GM08714 (cell line): ENCODE measurements around the gene FAM131C.
A peak's percentile ranks its signal among the peaks of the same experiment; 100 is the strongest.

ENCODE experiments used
- H3K4me3 ChIP-seq: fragments of 200-500 bp; sonication (Bioruptor generic); 2 replicates; pipeline ENCODE4 v1.5.1; 2014; ENCODE audit warnings: mild to moderate bottlenecking, low read length, inconsistent platforms
- ZNF274 ChIP-seq: IDR thresholded peaks from 2 replicates; pipeline ENCODE4 v1.6.1; 2012; ENCODE audit warnings: mild to moderate bottlenecking, low read depth, low read length

FAM131C gene

DNA sequence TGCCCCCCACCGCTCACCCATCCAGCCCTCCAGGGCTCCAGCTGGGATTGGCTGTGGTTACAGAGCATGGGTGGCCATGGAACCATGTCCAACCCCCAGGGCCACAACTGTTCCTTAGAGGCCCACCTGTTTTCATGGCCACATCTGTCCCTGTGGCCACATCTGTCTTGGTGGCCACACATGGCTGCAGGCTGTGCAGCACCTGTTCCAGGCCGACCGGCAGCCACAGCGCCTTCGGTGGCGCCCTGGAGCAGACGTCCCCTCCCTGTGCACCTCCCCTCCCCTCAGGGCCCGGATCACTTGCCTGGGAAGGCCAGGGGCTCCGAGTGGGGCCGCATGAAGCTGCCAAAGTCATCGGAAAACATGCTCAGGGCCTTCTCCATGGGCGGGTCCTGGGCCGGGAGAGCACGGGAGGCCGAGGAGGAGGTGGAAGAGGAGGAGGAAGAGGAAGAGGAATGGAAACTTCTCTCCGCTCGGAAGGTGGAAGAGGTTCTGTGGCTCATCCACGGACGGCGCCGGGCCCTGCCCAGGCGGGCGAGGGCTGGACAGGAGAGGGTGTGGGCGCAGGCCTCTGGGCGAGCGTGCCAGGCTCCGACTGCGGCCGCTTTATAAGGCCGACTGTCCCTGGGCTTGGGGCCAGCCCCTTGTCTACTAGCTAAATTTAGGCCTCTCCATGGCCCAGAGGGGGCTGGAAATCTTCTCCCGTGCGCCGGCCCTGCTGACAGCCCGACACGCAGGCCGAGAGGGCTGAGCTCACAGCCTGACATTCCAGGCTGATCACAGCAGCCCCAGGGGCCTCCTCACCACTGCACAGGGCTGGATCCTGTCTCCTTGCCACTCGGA is 55.8 kb downstream of the FAM131C start, which contains the start of gene HSPB7:
Gene HSPB7 (minus strand): TSS at position 583 of the 843 bp plus-strand sequence. CDS start 80 bp downstream, at position 503.
- no peak within 1 kb of the TSS for H3K4me3 ChIP-seq
- TF ChIP-seq ZNF274, result no peak

GRCh38 chr1:16017076-16017460 is 56.4 kb downstream of the FAM131C start:
- H3K4me3 ChIP-seq, result no peak overlapping the region
- no peak for TF ChIP-seq ZNF274

DNA sequence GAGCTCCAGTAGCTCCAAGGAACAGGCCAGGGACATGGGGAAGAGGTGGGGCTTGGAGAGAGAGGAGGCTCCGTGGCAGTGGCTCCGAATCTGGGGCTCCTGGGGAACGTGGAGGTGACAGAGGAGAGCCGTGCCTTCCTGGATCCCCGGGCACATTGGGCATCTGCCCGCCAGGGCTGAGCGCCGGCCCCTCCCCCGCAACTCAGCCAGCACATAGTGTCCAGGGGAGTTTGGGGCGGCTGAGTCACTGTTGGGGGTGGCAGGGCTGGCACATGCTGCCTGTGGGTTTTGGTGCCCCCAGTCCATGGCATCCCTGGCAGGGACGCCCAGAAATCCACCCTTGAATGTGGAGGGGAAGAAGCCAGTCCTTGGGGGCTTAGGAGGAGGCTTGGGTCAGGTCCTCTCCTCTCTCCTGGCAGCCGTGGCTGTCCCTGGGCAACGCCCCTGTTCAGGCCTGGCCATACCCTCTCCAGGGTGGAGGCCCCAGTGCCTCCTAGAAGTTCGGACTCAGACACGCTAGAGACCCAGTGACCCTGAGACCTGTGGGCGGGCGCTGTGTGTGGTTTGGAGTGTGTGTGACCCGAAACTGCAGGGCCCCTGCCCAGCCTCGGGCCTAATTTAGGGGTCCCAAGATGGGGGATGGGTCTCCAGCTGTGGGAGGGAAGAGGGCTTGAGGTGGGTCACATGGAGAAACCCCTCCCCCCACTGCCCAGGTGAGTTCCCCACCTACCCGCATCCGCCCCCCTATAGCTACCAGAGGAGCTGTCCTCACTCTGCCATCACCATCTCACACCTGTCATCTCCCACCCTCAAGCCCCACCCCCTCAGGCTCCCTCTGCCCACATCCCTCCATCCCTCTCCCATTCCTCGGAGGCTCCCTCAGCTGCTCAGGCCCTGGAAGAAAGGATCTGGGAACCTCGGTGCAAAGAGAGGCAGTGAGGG is 57.2 kb downstream of the FAM131C start:
- H3K4me3 ChIP-seq, result no peak overlapping the region

GRCh38 chr1:16015491-16015890 is 58.0 kb downstream of the FAM131C start:
- no peak overlapping the region for H3K4me3 ChIP-seq
- no peak for TF ChIP-seq ZNF274

More for the DNA sequence above, 57.2 kb downstream of the FAM131C start:
- TF ChIP-seq ZNF274, result no peak

GRCh38 chr1:16014509-16015482 is 58.7 kb downstream of the FAM131C start:
- H3K4me3 ChIP-seq, result no peak overlapping the region
- TF ChIP-seq ZNF274, result no peak

- no peak overlapping the region for H3K4me3 ChIP-seq
- TF ChIP-seq ZNF274, result no peak
Observed at GRCh38 chr1:16013908-16014258, 59.6 kb downstream of the FAM131C start.

GRCh38 chr1:16013220-16013907 is 60.1 kb downstream of the FAM131C start:
- peak overlapping the region; percentile 0; the same call in 1 of the 2 replicates for H3K4me3 ChIP-seq
- TF ChIP-seq ZNF274, result no peak

- H3K4me3 ChIP-seq, result peak overlapping the region; percentile 0; the same call in 1 of the 2 replicates
- no peak for TF ChIP-seq ZNF274
Observed at GRCh38 chr1:16012590-16013219, 60.7 kb downstream of the FAM131C start.

- no peak overlapping the region; the same call in 1 of the 2 replicates for H3K4me3 ChIP-seq
- TF ChIP-seq ZNF274, result no peak
Observed at GRCh38 chr1:16011936-16012589, 61.4 kb downstream of the FAM131C start.

DNA sequence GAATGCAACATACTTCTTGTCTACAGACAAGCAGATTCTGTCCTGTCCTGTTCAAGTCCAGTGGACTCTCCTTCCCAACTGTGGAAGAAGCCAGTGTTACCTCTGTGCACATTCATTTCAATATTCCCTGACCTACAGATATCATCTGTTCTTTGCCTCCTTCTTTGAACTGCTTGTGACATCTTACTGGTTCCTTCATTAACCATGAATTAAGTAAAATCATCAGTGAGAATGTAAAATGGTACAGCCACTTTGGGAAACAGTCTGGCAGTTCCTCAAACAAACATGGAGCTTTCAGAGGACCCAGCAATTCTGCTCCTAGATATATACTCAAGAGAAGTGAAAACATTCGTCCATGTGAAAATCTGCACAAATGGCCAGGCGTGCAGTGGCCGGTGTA is 62.6 kb downstream of the FAM131C start:
- no peak for TF ChIP-seq ZNF274
- H3K4me3 ChIP-seq, result no peak overlapping the region

GRCh38 chr1:16009678-16010077 is 63.8 kb downstream of the FAM131C start:
- H3K4me3 ChIP-seq, result no peak overlapping the region
- no peak for TF ChIP-seq ZNF274

DNA sequence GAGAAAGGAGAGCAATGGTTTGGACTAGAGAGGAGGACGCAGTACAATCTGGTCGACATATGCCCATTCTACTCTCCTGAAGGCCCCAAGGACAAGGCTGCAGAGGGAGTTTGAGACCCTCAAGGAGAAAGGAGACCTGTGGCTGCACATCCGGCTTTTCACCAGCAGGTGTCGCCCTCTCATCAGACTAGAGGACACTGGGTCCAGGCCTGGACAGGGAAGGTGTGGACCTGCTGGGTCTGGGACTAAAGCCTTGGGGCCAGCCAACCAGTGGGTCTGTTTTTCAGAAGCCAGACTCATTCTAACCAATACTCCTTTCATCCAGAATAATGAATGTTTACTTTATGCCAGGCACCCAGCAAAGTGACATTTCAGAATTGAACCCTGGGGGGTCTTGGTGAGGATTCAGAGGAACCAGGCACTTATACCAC is 64.4 kb downstream of the FAM131C start:
- TF ChIP-seq ZNF274, result no peak
- H3K4me3 ChIP-seq, result no peak overlapping the region
